ENCODE measurements around the gene RPH3AL. TPM values are rescaled to one million over a fixed set of nuclear protein-coding genes. Genes with fewer than 3 reads are reported as not detected.

RPH3AL gene
- total and polyA plus RNA-seq, 10 of the 15 experiments (the other 5 are each of a cell fraction or from before 2014, with no cell fraction given): 0.04 to 1.2 (median 0.47) TPM; not detected in 2

- Histone ChIP-seq H4K20me1 (ENCODE audit: control insufficient read depth, insufficient read depth) (no peaks in the 10 kb centered on the region), H2AFZ (ENCODE audit: control insufficient read depth, low read depth, low read length) (no peak overlapping the region), H3K4me2 (ENCODE audit: control insufficient read depth, insufficient read depth) (no peak overlapping the region), H3K27ac (ENCODE audit: control insufficient read depth, insufficient read depth) (no peak overlapping the region), H3K36me3 (ENCODE audit: control insufficient read depth in 2 of 2, insufficient read depth in 2 of 2, low read length in 1 of 2) (no peaks in the 10 kb centered on the region), H3K4me3 (no peak overlapping the region), H3K9me3 (replicated peaks; ENCODE audit: control insufficient read depth, insufficient read depth, low read length) (no peaks in the 10 kb centered on the region; the same call in 2 of the 3 replicates), H3K4me1 (ENCODE audit: control insufficient read depth, insufficient read depth, low read length) (no peaks in the 10 kb centered on the region), H3K9ac (ENCODE audit: control insufficient read depth, insufficient read depth, low read length) (no peak overlapping the region), H3K27me3 (replicated peaks in 1 of 2; ENCODE audit: control insufficient read depth in 2 of 2, insufficient read depth in 2 of 2, low read length in 1 of 2) (no peaks in the 10 kb centered on the region), H3K79me2 (ENCODE audit: control insufficient read depth, insufficient read depth, low read length) (no peaks in the 10 kb centered on the region)
- ATAC-seq (no peak), FAIRE-seq (no peak), DNase-seq (ENCODE audit: low read depth, low spot score) (no peak)
- in situ Hi-C loops (cut with MboI) (no loop called here), intact Hi-C loops (cut with micrococcal nuclease; ENCODE audit: unreplicated experiment) (no loop called here)
- 13% methylated on average over 8 of the region's 8 CpGs for WGBS (ENCODE audit: insufficient coverage, insufficient replicate concordance, low lambda C conversion rate, missing lambda C conversion rate)
- SMC1A ChIA-PET (ENCODE audit: uncharacterized antibody, unreplicated experiment): no interaction called here
- RAD21 ChIA-PET (ENCODE audit: unreplicated experiment): no interaction called here
- CTCF ChIA-PET: no interaction called here
- no TSS peak for BruUV-seq (replicated peaks)
- TF ChIP-seq LARP7 (IDR thresholded peaks at IDR 0.05): no peak
- TF ChIP-seq ZNF592 (IDR thresholded peaks at IDR 0.05): no peak
- TF ChIP-seq POLR2AphosphoS5 (IDR thresholded peaks at IDR 0.05; ENCODE audit: low read length): no peak
- TF ChIP-seq CBX3 (IDR thresholded peaks at IDR 0.05; ENCODE audit: borderline replicate concordance, low read depth): no peak
- TF ChIP-seq NR2F1 (conservative IDR thresholded peaks at IDR 0.05): no peak
- no peak for TF ChIP-seq IRF5 (IDR thresholded peaks at IDR 0.05; ENCODE audit: borderline replicate concordance)
- TF ChIP-seq USF2 (IDR thresholded peaks at IDR 0.05; ENCODE audit: borderline replicate concordance, low read depth, low read length): no peak
- TF ChIP-seq FOXK2 (IDR thresholded peaks at IDR 0.05): no peak
- no peak for TF ChIP-seq MAX (IDR thresholded peaks at IDR 0.05; ENCODE audit: low read depth, low read length)
- TF ChIP-seq ELK1 (IDR thresholded peaks at IDR 0.05; ENCODE audit: low read depth, low read length): no peak
- TF ChIP-seq ZNF274 (IDR thresholded peaks at IDR 0.05; ENCODE audit: insufficient read depth, insufficient read length): no peak
- no peak for TF ChIP-seq CEBPZ (IDR thresholded peaks at IDR 0.05; ENCODE audit: low read depth, low read length)
- POLR2A ChIA-PET: no interaction called here
Measured at GRCh38 chr17:323181-323580, 29.4 kb downstream of the RPH3AL start.
